Ovary (tissue), 3 donors: ENCODE data around the gene PCBP4.

Source experiments
- POLR2A ChIP-seq: fragments of 450-650 bp; IDR thresholded peaks from one replicate; pipeline ENCODE4 v1.6.1; 2017; ENCODE audit warnings: antibody characterized with exemption, mild to moderate bottlenecking, moderate library complexity
- TF ChIP-seq, protein P1 (sequence below), 3 donors: fragments of 450-650 bp in 2 of 3; fragments of 200-600 bp in 1 of 3; IDR thresholded peaks; one replicate each; pipeline versions ENCODE4 v1.5.1 to v1.8.0; 2016 to 2022; ENCODE audit warnings: antibody characterized with exemption in 3 of 3, mild to moderate bottlenecking in 1 of 3
- donor health status: DM: no; HTN: no; CAD: no.

DNA sequence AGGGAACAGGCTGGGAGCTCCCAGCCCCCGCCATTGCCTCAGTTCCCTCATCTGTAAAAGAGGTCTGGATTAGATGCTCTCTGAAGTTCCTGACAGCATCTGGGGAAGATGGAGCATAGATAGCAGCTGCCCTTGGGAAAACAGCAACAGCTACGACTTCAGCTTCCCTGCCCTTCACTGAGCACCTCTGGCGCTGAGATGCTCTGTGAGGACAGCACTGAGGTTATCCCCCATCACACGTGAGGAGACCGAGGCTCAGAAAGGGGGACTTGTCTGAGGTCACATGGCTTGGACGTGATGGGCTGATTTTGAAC is 39.5 kb upstream of the PCBP4 start:
- TF ChIP-seq, protein P1, sequence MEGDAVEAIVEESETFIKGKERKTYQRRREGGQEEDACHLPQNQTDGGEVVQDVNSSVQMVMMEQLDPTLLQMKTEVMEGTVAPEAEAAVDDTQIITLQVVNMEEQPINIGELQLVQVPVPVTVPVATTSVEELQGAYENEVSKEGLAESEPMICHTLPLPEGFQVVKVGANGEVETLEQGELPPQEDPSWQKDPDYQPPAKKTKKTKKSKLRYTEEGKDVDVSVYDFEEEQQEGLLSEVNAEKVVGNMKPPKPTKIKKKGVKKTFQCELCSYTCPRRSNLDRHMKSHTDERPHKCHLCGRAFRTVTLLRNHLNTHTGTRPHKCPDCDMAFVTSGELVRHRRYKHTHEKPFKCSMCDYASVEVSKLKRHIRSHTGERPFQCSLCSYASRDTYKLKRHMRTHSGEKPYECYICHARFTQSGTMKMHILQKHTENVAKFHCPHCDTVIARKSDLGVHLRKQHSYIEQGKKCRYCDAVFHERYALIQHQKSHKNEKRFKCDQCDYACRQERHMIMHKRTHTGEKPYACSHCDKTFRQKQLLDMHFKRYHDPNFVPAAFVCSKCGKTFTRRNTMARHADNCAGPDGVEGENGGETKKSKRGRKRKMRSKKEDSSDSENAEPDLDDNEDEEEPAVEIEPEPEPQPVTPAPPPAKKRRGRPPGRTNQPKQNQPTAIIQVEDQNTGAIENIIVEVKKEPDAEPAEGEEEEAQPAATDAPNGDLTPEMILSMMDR (IDR thresholded peaks at IDR 0.05) = no peak
- no peak for TF ChIP-seq POLR2A
